Pons (tissue), 1 donor: ENCODE data around the gene EMX1.

Source experiments
- DNase-seq: peaks from one replicate; pipeline ENCODE4 v3.0.0-alpha.2; 2016; ENCODE audit warnings: low spot score

Gene EMX1

GRCh38 chr2:72981536-72981935, 64.2 kb downstream of the EMX1 start:
- DNase-seq, result no peak

- DNase-seq, result no peak
These were observed 64.9 kb downstream of the EMX1 start for GRCh38 chr2:72982219-72982618.

GRCh38 chr2:72982781-72983499, 65.6 kb downstream of the EMX1 start:
- DNase-seq, result no peak

GRCh38 chr2:72983500-72984161, 66.3 kb downstream of the EMX1 start:
- no peak for DNase-seq

GRCh38 chr2:72984172-72984671, 66.9 kb downstream of the EMX1 start:
- no peak for DNase-seq
